HFF-Myc (cell line): Measurements from ENCODE around the gene HDDC2.

ENCODE experiments used
- DNase-seq: peaks from one replicate; pipeline ENCODE4 v3.0.0-alpha.2; 2011; ENCODE audit warnings: low read depth; ENCODE audit errors: extremely low read depth
- H3K4me3 ChIP-seq: replicated peaks from 2 replicates; pipeline ENCODE4 v1.5.1; 2011; ENCODE audit warnings: low read depth, mild to moderate bottlenecking, control low read depth, low read length
- TF ChIP-seq, protein P1 (sequence below): IDR thresholded peaks from 2 replicates; pipeline ENCODE4 v1.5.1; 2012; ENCODE audit warnings: mild to moderate bottlenecking, low read depth, low read length, control low read depth; ENCODE audit errors: missing control alignments

The HDDC2 gene

DNA sequence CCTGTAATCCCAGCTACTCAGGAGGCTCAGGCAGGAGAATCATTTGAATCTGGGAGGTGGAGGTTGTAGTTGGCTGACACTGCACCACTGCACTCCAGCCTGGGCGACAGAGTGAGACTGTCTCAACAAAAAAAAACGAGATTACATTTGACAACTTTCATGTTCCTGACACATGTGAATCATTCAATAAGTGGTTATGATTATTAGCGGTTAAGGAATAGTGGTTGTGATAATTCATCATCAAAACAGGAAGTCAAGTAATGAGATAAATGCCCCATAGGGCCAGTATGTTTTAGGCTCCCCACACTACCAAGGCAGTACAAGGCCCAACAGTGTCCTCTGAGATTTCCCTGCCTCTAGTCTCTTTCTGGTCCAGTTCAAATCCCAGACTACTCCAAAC is 2.5 kb downstream of the HDDC2 start:
- no peak overlapping the region for H3K4me3 ChIP-seq
- no peak for DNase-seq
- TF ChIP-seq, protein P1, sequence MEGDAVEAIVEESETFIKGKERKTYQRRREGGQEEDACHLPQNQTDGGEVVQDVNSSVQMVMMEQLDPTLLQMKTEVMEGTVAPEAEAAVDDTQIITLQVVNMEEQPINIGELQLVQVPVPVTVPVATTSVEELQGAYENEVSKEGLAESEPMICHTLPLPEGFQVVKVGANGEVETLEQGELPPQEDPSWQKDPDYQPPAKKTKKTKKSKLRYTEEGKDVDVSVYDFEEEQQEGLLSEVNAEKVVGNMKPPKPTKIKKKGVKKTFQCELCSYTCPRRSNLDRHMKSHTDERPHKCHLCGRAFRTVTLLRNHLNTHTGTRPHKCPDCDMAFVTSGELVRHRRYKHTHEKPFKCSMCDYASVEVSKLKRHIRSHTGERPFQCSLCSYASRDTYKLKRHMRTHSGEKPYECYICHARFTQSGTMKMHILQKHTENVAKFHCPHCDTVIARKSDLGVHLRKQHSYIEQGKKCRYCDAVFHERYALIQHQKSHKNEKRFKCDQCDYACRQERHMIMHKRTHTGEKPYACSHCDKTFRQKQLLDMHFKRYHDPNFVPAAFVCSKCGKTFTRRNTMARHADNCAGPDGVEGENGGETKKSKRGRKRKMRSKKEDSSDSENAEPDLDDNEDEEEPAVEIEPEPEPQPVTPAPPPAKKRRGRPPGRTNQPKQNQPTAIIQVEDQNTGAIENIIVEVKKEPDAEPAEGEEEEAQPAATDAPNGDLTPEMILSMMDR: no peak

DNA sequence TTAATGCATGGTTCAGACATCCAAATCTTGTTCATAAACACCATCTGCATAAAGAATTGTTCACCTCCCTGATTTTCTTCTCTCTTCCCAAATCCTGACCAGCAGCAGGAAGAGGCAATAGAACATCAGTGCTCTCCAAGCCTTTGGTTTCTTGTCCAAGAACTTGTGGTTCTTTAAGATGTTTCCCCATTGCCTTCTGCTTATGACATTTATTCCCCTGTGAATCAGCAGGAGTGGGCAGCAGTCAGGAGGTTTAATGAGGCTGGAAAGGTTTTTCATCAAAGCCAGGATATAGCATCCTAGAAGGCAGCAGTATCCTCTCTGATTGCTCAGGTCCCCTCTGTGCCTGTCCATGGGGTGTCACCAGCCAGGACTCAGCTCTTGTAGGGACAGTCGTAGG is 5.3 kb downstream of the HDDC2 start:
- no peak overlapping the region for H3K4me3 ChIP-seq
- TF ChIP-seq, protein P1: no peak
- DNase-seq: no peak

DNA sequence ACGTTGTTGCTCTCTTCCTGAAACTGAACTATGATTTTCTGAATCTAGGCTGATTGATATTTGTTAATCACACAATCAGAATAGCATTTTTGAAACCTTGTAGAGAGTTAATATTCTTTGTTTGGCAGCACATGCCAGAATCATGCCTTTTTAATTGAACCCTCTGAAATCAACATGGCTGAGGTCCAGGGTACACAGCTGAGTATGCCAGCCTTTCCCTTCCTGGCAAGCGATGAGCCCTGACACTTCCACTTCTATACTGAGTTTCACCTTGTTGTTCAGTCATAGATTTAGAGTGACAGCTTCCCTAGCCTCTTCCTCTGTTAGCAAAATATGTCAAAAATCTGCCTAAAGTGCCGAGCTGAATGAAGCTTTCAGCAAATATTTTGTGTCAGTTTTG is 6.8 kb downstream of the HDDC2 start:
- no peak for DNase-seq
- H3K4me3 ChIP-seq: no peak overlapping the region
- TF ChIP-seq, protein P1: no peak

DNA sequence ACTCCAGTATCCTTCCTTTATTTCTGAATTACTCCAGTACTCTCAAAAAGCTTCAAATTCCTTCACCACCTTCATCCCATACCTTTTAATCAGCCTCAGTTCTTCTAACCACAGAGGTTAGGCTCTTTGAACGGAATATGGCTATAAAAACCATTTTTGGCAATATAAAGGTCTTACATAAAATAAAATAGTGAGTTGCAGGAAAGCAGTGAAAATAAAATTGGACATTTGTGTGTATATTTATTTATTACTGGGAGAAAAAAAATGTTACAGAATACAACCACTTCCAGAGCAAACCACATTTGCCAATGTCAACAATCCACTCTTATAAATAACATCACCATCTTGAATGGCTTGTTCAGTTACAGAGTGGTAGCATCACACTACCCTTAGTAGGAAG is 7.7 kb downstream of the HDDC2 start:
- TF ChIP-seq, protein P1: no peak
- H3K4me3 ChIP-seq: no peak overlapping the region
- no peak for DNase-seq

DNA sequence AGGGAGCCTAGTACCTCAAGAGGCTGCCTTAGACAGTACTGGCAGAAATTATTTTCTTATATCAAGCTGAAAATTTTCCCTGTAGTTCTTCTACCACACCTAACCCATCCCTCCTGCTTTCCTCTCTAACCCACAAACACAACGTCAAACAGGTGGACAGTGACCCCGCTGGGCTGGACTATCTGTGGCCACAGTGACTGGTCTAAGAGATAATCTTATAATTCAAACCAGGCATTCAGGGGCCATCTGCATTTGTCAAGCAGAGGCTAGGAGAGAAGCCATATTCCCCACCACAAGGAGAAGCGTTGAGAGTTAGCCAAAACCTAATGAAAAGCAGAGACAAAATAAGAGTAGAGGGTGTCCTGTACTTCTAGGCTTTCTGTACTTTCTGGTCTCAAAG is 8.2 kb downstream of the HDDC2 start:
- TF ChIP-seq, protein P1: no peak
- H3K4me3 ChIP-seq: no peak overlapping the region
- no peak for DNase-seq

DNA sequence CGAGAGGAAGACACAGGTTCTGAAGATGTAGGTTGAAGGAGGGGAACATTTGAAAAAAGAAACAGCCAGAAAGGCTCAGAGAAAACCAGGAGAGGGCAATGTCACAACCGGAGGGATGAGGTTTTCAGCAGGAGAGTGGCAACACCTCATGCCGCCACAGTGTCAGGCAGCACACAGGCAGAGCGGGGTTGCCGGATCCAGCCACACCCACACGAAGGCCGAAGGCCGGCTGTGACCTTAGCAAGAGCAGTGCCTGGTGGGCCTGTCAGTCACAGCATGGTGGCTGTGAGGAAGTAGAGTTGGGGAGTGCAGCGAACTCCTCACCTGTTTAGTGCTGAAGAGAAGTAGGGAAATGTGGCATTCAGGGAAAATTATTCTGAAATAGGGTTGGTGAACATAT is 14.0 kb downstream of the HDDC2 start:
- no peak for DNase-seq
- TF ChIP-seq, protein P1: no peak
- H3K4me3 ChIP-seq: no peak overlapping the region

DNA sequence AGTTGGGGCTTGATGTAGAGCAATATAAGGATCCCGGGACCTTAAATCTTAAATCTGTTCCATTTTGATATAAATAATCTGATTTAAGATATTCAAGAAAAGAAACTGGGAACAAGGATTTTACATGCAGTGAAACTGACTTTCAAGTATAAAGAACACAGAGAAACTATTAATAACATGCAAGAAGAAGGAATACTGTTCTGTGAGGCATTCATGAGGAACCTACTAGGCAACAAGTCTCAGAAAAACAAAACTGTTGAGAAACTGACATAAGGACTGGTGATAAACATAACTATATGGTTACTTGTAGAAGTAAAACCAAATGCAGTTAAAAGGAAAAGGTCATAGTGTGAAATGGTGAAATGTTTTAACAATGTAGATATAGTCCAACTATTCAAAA is 15.8 kb downstream of the HDDC2 start:
- H3K4me3 ChIP-seq: no peak overlapping the region
- DNase-seq: no peak
- TF ChIP-seq, protein P1: no peak
